Left ventricle myocardium superior (tissue), 1 donor: ENCODE measurements around the gene GRIK5. TPM values are rescaled to one million over a fixed set of nuclear protein-coding genes. Genes with fewer than 3 reads are reported as not detected.
"Not testable (repeated sequence)": the region's sequence is repeated elsewhere in the genome, so short reads cannot be mapped to it uniquely, and the experiment has no call there.

Source experiments
- ATAC-seq: fragments of 200-7000 bp; cut with Tn5 transposase; one replicate; pipeline ENCODE4 v1.9.1; 2020; ENCODE audit warnings: mild to moderate bottlenecking, moderate library complexity
- DNase-seq: peaks from one replicate; pipeline ENCODE4 v3.0.0-alpha.2; 2020
- intact Hi-C: fragments of 100-400 bp; cut with micrococcal nuclease; formaldehyde crosslinking; loops from one replicate; pipeline ENCODE4 v1.11.0; 2022
- long read RNA-seq: library from polyadenylated mRNA; unstranded; transcript quantifications from one replicate; pipeline ENCODE4 v2.0.0, GENCODE V29; 2021
- total RNA-seq: library from RNA; stranded (reverse); fragmentation: NEBNext Ultra II Directional; extraction: Animal tissue kit (Norgen Biotek cat#: 25700); gene quantifications from one replicate; pipeline ENCODE4 v1.2.1, GENCODE V29; 2021
- donor health status: DM: no; HTN: yes; CAD: no; lungs with severe emphysema.

The GRIK5 gene
- total RNA-seq: 5.4 TPM
- long read RNA-seq, partial matches to known transcripts: 4 of 9 reads
- long read RNA-seq, other reads (novel, unspliced or antisense): 4 of 9 reads

GRCh38 chr19:42069619-42070351 lies at the start of gene GRIK5:
GRIK5 (minus strand) TSS chr19:42070206; CDS start chr19:42065770, 4,436 bp downstream.
- intact Hi-C loops: no loop called here
- ATAC-seq (peak; percentile 46), DNase-seq (no peak)

DNA sequence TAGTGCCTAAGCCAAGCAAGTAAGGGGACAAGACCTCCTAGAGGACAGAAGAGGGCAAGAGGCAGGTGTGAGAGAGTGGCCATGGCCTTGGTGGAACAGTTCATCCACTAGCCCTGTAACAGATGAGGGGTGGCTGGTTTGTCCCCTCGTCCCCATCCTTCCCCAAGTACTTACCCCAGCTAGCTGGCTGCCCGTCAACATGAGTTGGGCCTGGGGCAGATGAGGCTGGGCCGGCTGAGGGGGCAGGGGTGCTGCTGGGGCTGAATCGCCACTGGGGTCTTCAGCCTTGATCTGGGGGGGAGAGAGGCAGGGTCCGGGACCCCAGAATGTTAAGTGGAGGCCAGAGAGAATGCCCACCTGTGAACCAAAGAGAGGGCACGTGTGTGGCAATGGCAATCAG lies 47.1 kb upstream of the GRIK5 start:
- no peak for ATAC-seq
- intact Hi-C loops: no loop called here

DNA sequence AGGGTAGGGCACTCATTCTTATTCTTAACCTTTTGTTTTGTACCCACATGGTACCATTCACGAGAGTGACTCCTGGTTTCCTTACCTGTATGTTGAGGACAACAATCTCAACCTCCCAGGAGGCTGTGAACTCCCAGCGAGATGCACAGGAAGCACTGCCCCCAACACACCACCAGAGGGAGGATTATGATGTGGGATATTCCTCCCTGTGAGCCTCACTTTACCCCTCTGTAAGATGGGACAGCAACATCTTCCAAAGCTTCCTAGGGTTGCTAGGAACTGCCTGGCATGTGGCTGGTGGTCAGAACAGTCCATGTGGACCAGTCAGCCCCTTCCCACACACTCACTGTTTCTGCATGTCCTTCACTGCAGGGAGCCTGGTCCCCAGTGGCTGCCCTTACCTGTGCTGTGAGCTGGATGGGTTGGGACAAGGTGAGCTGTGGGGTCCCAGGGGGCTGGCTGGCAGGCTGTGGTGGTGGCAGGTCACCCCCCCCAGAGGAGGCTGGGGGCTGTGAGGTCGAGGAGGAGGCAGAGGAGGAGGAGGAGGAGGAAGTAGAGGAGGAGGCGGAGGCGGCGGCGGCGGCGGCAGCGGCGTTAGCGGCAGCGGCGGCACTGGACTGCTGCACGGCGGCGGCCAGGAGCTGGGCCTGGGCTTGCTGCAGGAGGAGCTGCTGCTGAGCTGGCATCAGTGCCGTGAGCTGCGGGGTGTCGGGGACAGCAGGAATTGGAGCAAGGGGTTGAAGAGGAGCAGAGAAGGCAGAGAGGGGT lies 46.5 kb upstream of the GRIK5 start:
- ATAC-seq: no peak
- DNase-seq: no peak
- intact Hi-C loops: no loop called here

More for the DNA sequence above, 47.1 kb upstream of the GRIK5 start:
- no peak for DNase-seq

- intact Hi-C loops: no loop called here
- DNase-seq (no peak), ATAC-seq (no peak)
These were observed 45.7 kb upstream of the GRIK5 start for GRCh38 chr19:42115705-42116104.

GRCh38 chr19:42115219-42115618 lies 45.2 kb upstream of the GRIK5 start:
- ATAC-seq: no peak
- intact Hi-C loops: no loop called here
- no peak for DNase-seq

DNA sequence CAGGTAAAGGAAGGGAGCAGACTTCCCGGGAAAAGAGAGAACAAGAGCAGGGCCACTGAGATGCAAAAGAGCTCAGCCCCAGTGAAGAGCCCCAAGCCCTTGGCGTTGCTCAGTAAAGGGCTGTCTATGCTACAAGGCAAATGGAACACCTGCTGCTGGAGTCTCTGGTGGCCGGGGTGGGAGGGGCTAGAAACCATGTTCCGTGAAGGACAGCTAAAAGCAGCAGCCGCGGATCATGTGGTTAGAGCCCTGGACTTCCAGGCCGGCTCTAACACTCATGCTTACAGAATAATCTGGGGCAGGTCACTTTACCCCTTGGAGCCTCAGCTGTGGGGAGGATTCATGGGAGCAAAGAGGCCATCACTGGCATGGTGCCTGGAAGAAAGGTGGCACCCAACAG lies 44.4 kb upstream of the GRIK5 start:
- intact Hi-C loops: no loop called here
- ATAC-seq: no peak
- no peak for DNase-seq

GRCh38 chr19:42113641-42114348 lies 43.8 kb upstream of the GRIK5 start:
- DNase-seq (no peak), ATAC-seq (peak; percentile 72)
- intact Hi-C loops: no loop called here

GRCh38 chr19:42111811-42112210 lies 41.8 kb upstream of the GRIK5 start:
- ATAC-seq (no peak), DNase-seq (no peak)
- intact Hi-C loops: no loop called here

DNA sequence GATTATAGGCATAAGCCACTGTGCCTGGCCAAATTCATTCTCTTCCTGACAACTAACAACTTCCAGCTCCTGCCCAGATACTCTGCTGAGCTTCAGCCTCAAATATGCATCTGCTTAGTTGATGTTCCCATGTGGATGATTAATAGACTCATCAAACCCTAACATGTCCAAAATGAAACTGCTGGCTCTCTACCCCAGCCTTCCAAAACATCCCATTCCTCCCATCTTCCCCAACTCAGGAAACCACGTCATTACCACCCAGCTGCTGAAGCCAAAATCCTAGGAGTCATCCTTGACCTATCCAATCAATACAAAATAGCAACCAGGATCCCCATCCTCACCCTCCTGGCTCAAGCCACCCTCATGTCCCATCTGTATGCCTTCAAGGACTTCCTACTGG lies 41.4 kb upstream of the GRIK5 start:
- intact Hi-C loops: no loop called here
- ATAC-seq: no peak
- DNase-seq: no peak

DNA sequence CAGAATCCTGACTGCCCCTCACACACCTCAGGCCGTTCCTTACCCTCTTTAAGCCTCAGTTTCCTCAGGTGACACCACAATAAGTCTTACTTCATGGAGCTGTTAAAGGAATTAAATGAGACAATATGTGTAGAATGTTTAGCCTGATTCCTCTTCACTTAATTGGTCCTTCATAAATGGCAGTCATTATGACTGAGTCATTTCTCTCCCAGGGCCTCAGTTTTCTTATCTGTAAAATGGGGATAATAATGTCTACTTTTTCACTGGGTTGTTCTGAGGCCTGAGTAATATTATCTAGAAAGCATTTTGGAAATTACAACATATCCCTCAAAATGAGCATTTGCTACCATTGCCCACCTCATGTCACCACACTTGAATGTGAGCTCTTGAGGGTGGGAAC lies 40.7 kb upstream of the GRIK5 start:
- intact Hi-C loops: no loop called here
- DNase-seq (no peak), ATAC-seq (no peak)

- intact Hi-C loops: no loop called here
- DNase-seq (no peak), ATAC-seq (no peak)
These were observed 39.9 kb upstream of the GRIK5 start for GRCh38 chr19:42109896-42110295.

DNA sequence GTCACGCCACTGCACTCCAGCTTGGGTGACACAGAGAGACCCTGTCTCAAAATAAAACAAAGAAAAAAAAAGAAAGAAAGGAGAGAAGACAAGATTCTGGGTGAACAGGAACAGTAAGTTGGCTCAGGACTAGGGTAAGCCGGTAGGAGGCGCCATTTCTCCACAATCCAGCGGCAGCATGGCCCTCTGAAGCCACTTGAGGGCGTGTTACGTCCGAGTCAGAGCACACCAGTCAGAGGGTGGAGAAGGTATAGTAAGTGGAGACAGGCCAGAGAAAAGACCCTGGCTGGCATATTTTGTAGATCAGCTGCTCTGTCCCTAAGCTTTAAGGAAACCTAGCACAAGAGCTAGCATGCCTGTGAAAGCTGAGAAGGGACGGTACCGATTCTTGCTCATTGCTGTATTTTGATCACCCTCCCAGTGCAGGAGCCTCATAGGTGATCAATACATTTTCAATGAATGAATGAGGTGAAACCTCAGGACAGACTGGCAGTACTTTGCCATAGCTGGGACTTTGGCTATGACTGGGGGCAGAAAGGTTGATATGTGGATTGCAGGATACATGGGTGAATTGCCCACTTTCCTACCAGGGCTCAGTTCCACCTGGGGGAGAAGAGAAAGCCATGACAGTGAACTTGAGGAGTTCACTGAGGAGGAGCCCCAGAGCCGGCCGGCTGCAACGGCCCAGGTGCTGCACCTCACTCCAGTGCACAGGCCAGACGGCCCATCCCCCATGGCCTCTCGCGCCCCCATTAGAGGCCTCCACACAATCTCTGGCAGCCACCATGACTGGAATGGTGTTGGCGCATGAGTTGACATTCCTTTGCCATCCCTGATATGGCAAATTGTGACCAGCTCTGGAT lies 38.8 kb upstream of the GRIK5 start:
- DNase-seq: peak; percentile 81
- peak; percentile 91 for ATAC-seq
- intact Hi-C loops: no loop called here

GRCh38 chr19:42105368-42105767 lies 35.4 kb upstream of the GRIK5 start:
- ATAC-seq: no peak
- DNase-seq: no peak
- intact Hi-C loops: no loop called here

DNA sequence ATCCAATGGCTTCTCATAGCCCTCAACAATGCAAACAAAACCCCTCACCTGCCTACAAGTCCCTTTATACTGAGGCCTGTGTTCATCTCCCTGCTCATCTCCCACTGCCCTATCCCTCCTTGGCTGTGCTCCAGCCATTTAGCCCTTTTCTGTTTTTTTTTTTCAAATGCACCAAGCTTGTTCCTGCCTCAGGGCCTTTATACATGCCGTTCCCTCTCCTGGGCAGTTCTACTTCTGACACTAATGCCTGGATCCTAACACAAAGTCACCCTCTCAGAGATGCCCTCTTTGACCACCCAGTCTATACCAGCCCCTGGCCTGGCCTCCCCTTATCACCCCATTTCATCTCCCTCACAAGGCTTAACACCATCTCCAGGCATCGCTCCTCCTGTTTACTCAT lies 32.9 kb upstream of the GRIK5 start:
- DNase-seq: no peak
- intact Hi-C loops: no loop called here
- no peak for ATAC-seq

GRCh38 chr19:42100241-42100640 lies 30.2 kb upstream of the GRIK5 start:
- intact Hi-C loops, DNase-seq, ATAC-seq: not testable (repeated sequence)

- ATAC-seq: no peak
- intact Hi-C loops: no loop called here
- DNase-seq: no peak
These were observed 29.4 kb upstream of the GRIK5 start for GRCh38 chr19:42099336-42099925.

- intact Hi-C loops: no loop called here
- ATAC-seq (no peak), DNase-seq (no peak)
These were observed 28.8 kb upstream of the GRIK5 start for GRCh38 chr19:42098781-42099180.

- no peak for DNase-seq
- ATAC-seq: no peak
- intact Hi-C loops: no loop called here
These were observed 27.5 kb upstream of the GRIK5 start for GRCh38 chr19:42097461-42097860.
